Endothelial cell of umbilical vein (primary cell): ENCODE data around the gene ZNF586. TPM values are rescaled to one million over a fixed set of nuclear protein-coding genes. Genes with fewer than 3 reads are reported as not detected.
A peak's percentile ranks its signal among the peaks of the same experiment; 100 is the strongest.

ENCODE experiments used
- BruUV-seq: library from RNA; stranded (reverse); fragments of 400-500 nt; replicated peaks from 2 replicates; lab custom pipeline; 2021; lab: Mats Ljungman, UMichigan
- CTCF ChIA-PET: fragments of 300-600, 350-600 bp; sonication (Branson Sonifier 250); formaldehyde crosslinking; loops from one replicate; lab custom pipeline; 2021; ENCODE audit warnings: antibody characterized with exemption, inconsistent platforms; lab: Charles Lee
- POLR2A ChIA-PET: fragments of 300-600, 350-600 bp; sonication (Branson Sonifier 250); formaldehyde crosslinking; loops from one replicate; lab custom pipeline; 2021; ENCODE audit warnings: antibody characterized with exemption, inconsistent platforms; lab: Charles Lee
- DNase-seq: peaks from one replicate; pipeline ENCODE4 v3.0.0-alpha.2; 2011; ENCODE audit warnings: low read depth, low spot score
- FAIRE-seq: peaks from 2 replicates; lab custom pipeline; 2011; peaks lifted over from hg19 to GRCh38; lab: Jason Lieb, UNC
- H2AFZ ChIP-seq: 2 replicates; pipeline ENCODE4 v1.6.0; 2012; ENCODE audit warnings: low read depth, low read length, control low read depth, inconsistent platforms
- H3K27ac ChIP-seq: 2 replicates; pipeline ENCODE4 v1.5.1; 2011; ENCODE audit warnings: low read depth, mild to moderate bottlenecking, control low read depth, low read length, moderate library complexity; ENCODE audit not compliant: insufficient read depth
- H3K27me3 ChIP-seq, 2 experiments: 2 replicates each; pipeline versions ENCODE4 v1.6.0 to v1.6.1; 2011; ENCODE audit warnings: low read length in 2 of 2, mixed read lengths in 1 of 2; ENCODE audit not compliant: control insufficient read depth in 2 of 2, insufficient read depth in 2 of 2
- H3K36me3 ChIP-seq, 2 experiments: 2 replicates in 1 of 2; 3 replicates in 1 of 2; pipeline ENCODE4 v1.5.1; 2011; ENCODE audit warnings: low read length in 2 of 2, mild to moderate bottlenecking in 1 of 2, moderate library complexity in 1 of 2; ENCODE audit not compliant: control insufficient read depth in 2 of 2, insufficient read depth in 2 of 2; ENCODE audit errors: extremely low read depth in 1 of 2
- H3K4me1 ChIP-seq: 3 replicates; pipeline ENCODE4 v1.5.1; 2011; ENCODE audit warnings: mild to moderate bottlenecking, low read length; ENCODE audit not compliant: control insufficient read depth, insufficient read depth; ENCODE audit errors: extremely low read depth
- H3K4me2 ChIP-seq: 2 replicates; pipeline ENCODE4 v1.6.1; 2011; ENCODE audit warnings: low read length, control low read depth, mixed read lengths; ENCODE audit not compliant: insufficient read depth
- H3K4me3 ChIP-seq, 3 experiments: fragments of 200-600 bp in 1 of 3; sonication (generic), shearing (Covaris generic) in 1 of 3; replicated peaks in 1 of 3; 2 replicates each; pipeline ENCODE4 v1.5.1; 2011 to 2016; ENCODE audit warnings: control low read depth in 3 of 3, low read length in 3 of 3, mild to moderate bottlenecking in 2 of 3, inconsistent platforms in 1 of 3, low read depth in 1 of 3, moderate library complexity in 1 of 3; ENCODE audit not compliant: insufficient read depth in 1 of 3
- H3K79me2 ChIP-seq: 2 replicates; pipeline ENCODE4 v1.6.0; 2012; ENCODE audit warnings: low read length, inconsistent platforms; ENCODE audit not compliant: control insufficient read depth, insufficient read depth
- H3K9ac ChIP-seq: replicated peaks from 2 replicates; pipeline ENCODE3; 2011; ENCODE audit warnings: low read length, control low read depth; ENCODE audit not compliant: insufficient read depth; ENCODE audit errors: extremely low read depth
- H3K9me1 ChIP-seq: replicated peaks from 3 replicates; pipeline ENCODE4 v1.6.0; 2011; ENCODE audit warnings: mild to moderate bottlenecking, low read length; ENCODE audit not compliant: control insufficient read depth, insufficient read depth; ENCODE audit errors: extremely low read depth
- H3K9me3 ChIP-seq: replicated peaks from 2 replicates; pipeline ENCODE4 v1.5.1; 2012; ENCODE audit warnings: low read length, inconsistent platforms; ENCODE audit not compliant: control insufficient read depth, insufficient read depth
- H4K20me1 ChIP-seq: replicated peaks from 2 replicates; pipeline ENCODE3; 2011; ENCODE audit warnings: mild to moderate bottlenecking, low read length; ENCODE audit not compliant: control insufficient read depth, insufficient read depth; ENCODE audit errors: extremely low read depth
- CTCF ChIP-seq, 2 donors: IDR thresholded peaks; 1 replicate in 1 of 2; 2 replicates in 1 of 2; pipeline ENCODE4 v1.5.1; 2011; ENCODE audit warnings: low read length in 2 of 2, mild to moderate bottlenecking in 2 of 2, moderate library complexity in 2 of 2, control low read depth in 1 of 2, inconsistent platforms in 1 of 2, low read depth in 1 of 2; ENCODE audit not compliant: insufficient read depth in 1 of 2; ENCODE audit errors: extremely low read depth in 1 of 2
- EZH2 ChIP-seq: IDR thresholded peaks from 2 replicates; pipeline ENCODE4 v1.6.1; 2012; ENCODE audit warnings: borderline replicate concordance, low read depth, mild to moderate bottlenecking, moderate library complexity, low read length, inconsistent platforms; ENCODE audit not compliant: severe bottlenecking
- FOS ChIP-seq: IDR thresholded peaks from 2 replicates; pipeline ENCODE4 v1.6.1; 2011; ENCODE audit warnings: mild to moderate bottlenecking, low read length, moderate library complexity, borderline replicate concordance; ENCODE audit not compliant: insufficient read depth
- GATA2 ChIP-seq: IDR thresholded peaks from 2 replicates; pipeline ENCODE4 v1.7.0; 2011; ENCODE audit warnings: low read depth, mild to moderate bottlenecking, moderate library complexity, mixed read lengths, low read length; ENCODE audit not compliant: insufficient read length, insufficient read depth
- JUN ChIP-seq: IDR thresholded peaks from 2 replicates; pipeline ENCODE4 v1.6.1; 2011; ENCODE audit warnings: borderline replicate concordance, low read depth; ENCODE audit not compliant: insufficient read length, insufficient read depth
- MAX ChIP-seq: IDR thresholded peaks from 2 replicates; pipeline ENCODE4 v1.6.1; 2011; ENCODE audit not compliant: insufficient read depth, insufficient read length
- MYC ChIP-seq: IDR thresholded peaks from one replicate; pipeline ENCODE4 v1.6.1; 2011; ENCODE audit warnings: mild to moderate bottlenecking, low read depth, low read length
- POLR2A ChIP-seq: IDR thresholded peaks from 2 replicates; pipeline ENCODE4 v1.6.1; 2012; ENCODE audit warnings: low read depth, mild to moderate bottlenecking, control low read depth, low read length
- POLR2AphosphoS5 ChIP-seq: IDR thresholded peaks from 2 replicates; pipeline ENCODE4 v1.6.1; 2012; ENCODE audit warnings: low read depth, mild to moderate bottlenecking, control low read depth, low read length, moderate library complexity; ENCODE audit not compliant: insufficient read depth
- dilution Hi-C: fragments of 300-500 bp; cut with MboI; formaldehyde crosslinking; loops from one replicate; pipeline ENCODE4 v1.15.0; 2019; ENCODE audit warnings: low sequenced_read_pairs; ENCODE audit not compliant: extremely low pct_ligation_motif_present
- intact Hi-C: fragments of 100-400 bp; cut with micrococcal nuclease; formaldehyde crosslinking; loops from one replicate; pipeline ENCODE4 v1.10.0; 2022
- polyA plus RNA-seq, 4 experiments: library from polyadenylated mRNA; depleted of rRNA in 3 of 4; stranded (reverse) in 3 of 4; unstranded in 1 of 4; fragments of >200 nt; gene quantifications; 2 replicates each; pipeline versions ENCODE4 v1.2.1 to v1.2.3, GENCODE V29; 2011 to 2012; ENCODE audit warnings: missing spikeins in 1 of 4
- total RNA-seq: library from RNA; stranded (reverse); gene quantifications from 2 replicates; pipeline ENCODE4 v1.2.3, GENCODE V29; 2021

The ZNF586 gene
- total and polyA plus RNA-seq, 2 donors (not counting 3 experiments of a cell fraction or from before 2014, with no cell fraction given), result 6.0 to 14.7 TPM

GRCh38 chr19:57803594-57804325 is 34.3 kb downstream of the ZNF586 start:
- Histone ChIP-seq H3K9ac (peak overlapping the region; percentile 56), H3K4me1 (peaks cover 26% of the 10 kb centered on the region), H4K20me1 (no peaks in the 10 kb centered on the region), H3K27me3 (no peaks in the 10 kb centered on the region), H3K4me3 (peak overlapping the region; percentile 41 to 78 (median 47)), H3K27ac (peak overlapping the region; percentile 69), H3K9me1 (no peaks in the 10 kb centered on the region), H3K4me2 (peak overlapping the region; percentile 74), H3K79me2 (no peaks in the 10 kb centered on the region), H3K36me3 (peaks cover 6 to 7% of the 10 kb centered on the region in 2 experiments), H2AFZ (peak overlapping the region; percentile 63), H3K9me3 (no peaks in the 10 kb centered on the region)
- FAIRE-seq (peak; percentile 55), DNase-seq (peak; percentile 71)
- dilution Hi-C loops (no loop called here), intact Hi-C loops (loop anchor here (1.0 kb wide), 2 partner anchors 11 to 34 kb away; partner anchors contain the start of genes ZNF552 and ZNF586)
- CTCF ChIA-PET, result interaction anchor here (0.8 to 3.1 kb wide), 3 partner anchors 11 to 27 kb away, joined by 3 to 8 read pairs (median 3); partner anchors contain the start of gene ZNF552
- POLR2A ChIA-PET, result interaction anchor here (1.4 kb wide), 1 partner anchor 11 kb away, joined by 5 read pairs; the partner anchor contains the start of gene ZNF552
- TF ChIP-seq CTCF (IDR thresholded peaks at IDR 0.05; ENCODE audit: extremely low read depth in 1 of 2, insufficient read depth in 1 of 2, low read depth in 1 of 2, low read length in 2 of 2) (no peak), GATA2 (no peak), POLR2AphosphoS5 (no peak), FOS (no peak), MYC (no peak), EZH2 (no peak), MAX (no peak), POLR2A (no peak), JUN (no peak)
- BruUV-seq, result TSS peak; percentile 10
